ENCODE data around the gene SMIM36. TPM values are rescaled to one million over a fixed set of nuclear protein-coding genes. Genes with fewer than 3 reads are reported as not detected.
"Not testable (repeated sequence)": the region's sequence is repeated elsewhere in the genome, so short reads cannot be mapped to it uniquely, and the experiment has no call there.

Gene SMIM36
- total RNA-seq, 1 experiment from 2014 or later: not detected

- no peak for DNase-seq (ENCODE audit: low read depth)
These were observed 94.7 kb downstream of the SMIM36 start for GRCh38 chr17:55416470-55417052.

- no peak for DNase-seq (ENCODE audit: low read depth)
These were observed 95.3 kb downstream of the SMIM36 start for GRCh38 chr17:55416000-55416399.

- DNase-seq (ENCODE audit: low read depth): no peak
These were observed 96.3 kb downstream of the SMIM36 start for GRCh38 chr17:55414983-55415382.

GRCh38 chr17:55413825-55414489 is 97.3 kb downstream of the SMIM36 start:
- DNase-seq (ENCODE audit: low read depth): no peak

GRCh38 chr17:55411463-55411855 is 99.8 kb downstream of the SMIM36 start:
- DNase-seq (ENCODE audit: low read depth): no peak

GRCh38 chr17:55410722-55411462 is 100.4 kb downstream of the SMIM36 start:
- no peak for DNase-seq (ENCODE audit: low read depth)

- no peak for DNase-seq (ENCODE audit: low read depth)
These were observed 102.0 kb downstream of the SMIM36 start for GRCh38 chr17:55409030-55409800.

- DNase-seq (ENCODE audit: low read depth): no peak
These were observed 103.3 kb downstream of the SMIM36 start for GRCh38 chr17:55407641-55408566.

GRCh38 chr17:55405600-55405999 is 105.7 kb downstream of the SMIM36 start:
- DNase-seq (ENCODE audit: low read depth): no peak

GRCh38 chr17:55404197-55404596 is 107.1 kb downstream of the SMIM36 start:
- not testable (repeated sequence) for DNase-seq (ENCODE audit: low read depth)

- no peak for DNase-seq (ENCODE audit: low read depth)
These were observed 108.9 kb downstream of the SMIM36 start for GRCh38 chr17:55402374-55402773.

Other genes with a start within 250 kb of the SMIM36 start
- 0.57 and 0.80 TPM in 2 replicates for gene HLF, start 246.5 kb downstream of the SMIM36 start, total RNA-seq (2014; rRNA removed; shearing (Covaris generic))
- 18.7 and 23.4 TPM in 2 replicates for gene MMD, start 89.6 kb downstream of the SMIM36 start, total RNA-seq (2014; rRNA removed; shearing (Covaris generic))
- gene TMEM100, start 211.4 kb upstream of the SMIM36 start, total RNA-seq (2014; rRNA removed; shearing (Covaris generic)): 0.06 TPM in 1 of 2 replicates, not detected in the other
- gene PCTP, start 239.6 kb upstream of the SMIM36 start, total RNA-seq (2014; rRNA removed; shearing (Covaris generic)): 5.9 and 8.1 TPM in 2 replicates

Measured in Daoy (cell line).